Brain microvascular endothelial cell (primary cell): Measurements from ENCODE around the gene PCED1B.

Source experiments
- DNase-seq: peaks from one replicate; pipeline ENCODE4 v3.0.0-alpha.2; 2020
- H3K27ac ChIP-seq: fragments of 250-450 bp; sonication (Bioruptor Pico); 2 replicates; pipeline ENCODE4 v1.5.1; 2020; ENCODE audit warnings: mild to moderate bottlenecking, moderate library complexity
- H3K27me3 ChIP-seq: fragments of 250-450 bp; sonication (Bioruptor Pico); replicated peaks from 2 replicates; pipeline ENCODE4 v1.5.1; 2020; ENCODE audit warnings: mild to moderate bottlenecking
- H3K36me3 ChIP-seq: fragments of 250-450 bp; sonication (Bioruptor Pico); replicated peaks from 2 replicates; pipeline ENCODE4 v1.5.1; 2020; ENCODE audit warnings: mild to moderate bottlenecking
- H3K4me3 ChIP-seq: 2 replicates; pipeline ENCODE4 v1.5.1; 2011; ENCODE audit warnings: low read depth, mild to moderate bottlenecking, control low read depth, low read length, moderate library complexity
- in situ Hi-C: cut with HindIII; loops from 2 replicates; pipeline ENCODE4 v1.10.0; 2017; ENCODE audit warnings: low sequenced_read_pairs, low pct_ligation_motif_present
- TF ChIP-seq, protein P1 (sequence below): IDR thresholded peaks from 2 replicates; pipeline ENCODE4 v1.5.1; 2011; ENCODE audit warnings: low read depth, mild to moderate bottlenecking, moderate library complexity, low read length, control low read depth, inconsistent platforms; ENCODE audit errors: missing control alignments

The PCED1B gene

DNA sequence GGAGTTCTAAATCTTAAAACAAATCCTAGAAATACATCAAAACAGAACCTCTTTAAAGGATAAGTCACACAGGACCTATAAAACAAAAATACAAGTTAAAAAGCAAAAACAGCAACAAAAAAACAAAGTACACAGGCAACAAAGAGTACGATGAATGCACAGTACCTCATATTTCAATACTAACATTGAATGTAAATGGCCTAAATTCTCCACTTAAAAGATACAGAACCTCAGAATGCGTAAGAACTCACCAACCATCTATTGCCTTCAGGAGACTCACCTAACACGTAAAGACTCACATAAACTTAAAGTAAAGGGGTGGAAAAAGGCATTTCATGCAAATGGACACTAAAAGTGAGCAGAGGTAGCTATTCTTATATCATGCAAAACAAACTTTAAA, 172.5 kb downstream of the PCED1B start:
- TF ChIP-seq, protein P1, sequence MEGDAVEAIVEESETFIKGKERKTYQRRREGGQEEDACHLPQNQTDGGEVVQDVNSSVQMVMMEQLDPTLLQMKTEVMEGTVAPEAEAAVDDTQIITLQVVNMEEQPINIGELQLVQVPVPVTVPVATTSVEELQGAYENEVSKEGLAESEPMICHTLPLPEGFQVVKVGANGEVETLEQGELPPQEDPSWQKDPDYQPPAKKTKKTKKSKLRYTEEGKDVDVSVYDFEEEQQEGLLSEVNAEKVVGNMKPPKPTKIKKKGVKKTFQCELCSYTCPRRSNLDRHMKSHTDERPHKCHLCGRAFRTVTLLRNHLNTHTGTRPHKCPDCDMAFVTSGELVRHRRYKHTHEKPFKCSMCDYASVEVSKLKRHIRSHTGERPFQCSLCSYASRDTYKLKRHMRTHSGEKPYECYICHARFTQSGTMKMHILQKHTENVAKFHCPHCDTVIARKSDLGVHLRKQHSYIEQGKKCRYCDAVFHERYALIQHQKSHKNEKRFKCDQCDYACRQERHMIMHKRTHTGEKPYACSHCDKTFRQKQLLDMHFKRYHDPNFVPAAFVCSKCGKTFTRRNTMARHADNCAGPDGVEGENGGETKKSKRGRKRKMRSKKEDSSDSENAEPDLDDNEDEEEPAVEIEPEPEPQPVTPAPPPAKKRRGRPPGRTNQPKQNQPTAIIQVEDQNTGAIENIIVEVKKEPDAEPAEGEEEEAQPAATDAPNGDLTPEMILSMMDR, result no peak
- in situ Hi-C loops, result no loop called here
- DNase-seq, result no peak
- H3K27ac ChIP-seq, result no peak overlapping the region
- H3K4me3 ChIP-seq, result no peak overlapping the region
- H3K36me3 ChIP-seq, result no peaks in the 10 kb centered on the region
- no peaks in the 10 kb centered on the region for H3K27me3 ChIP-seq

DNA sequence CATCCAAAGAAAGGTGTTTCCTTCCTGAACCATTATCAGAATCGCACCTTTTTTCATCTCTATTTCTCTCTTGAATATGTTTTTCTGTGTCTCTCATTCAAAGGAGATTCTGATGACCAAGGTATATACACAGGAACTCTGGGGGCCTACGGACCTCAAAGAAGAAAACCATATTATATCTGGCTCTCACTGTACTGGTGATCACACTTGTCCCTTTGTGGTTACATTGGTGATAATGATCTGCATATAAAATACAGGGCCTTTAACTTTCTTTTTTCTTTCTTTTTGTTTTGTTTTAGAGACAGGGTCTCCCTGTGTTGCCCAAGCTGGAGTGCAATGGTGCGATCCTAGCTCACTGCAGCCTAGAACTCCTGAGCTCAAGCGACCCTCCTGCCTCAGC, 185.5 kb downstream of the PCED1B start:
- H3K36me3 ChIP-seq, result no peaks in the 10 kb centered on the region
- no peak overlapping the region for H3K4me3 ChIP-seq
- in situ Hi-C loops, result no loop called here
- H3K27me3 ChIP-seq, result no peaks in the 10 kb centered on the region
- TF ChIP-seq, protein P1, result no peak
- DNase-seq, result no peak
- no peak overlapping the region for H3K27ac ChIP-seq

DNA sequence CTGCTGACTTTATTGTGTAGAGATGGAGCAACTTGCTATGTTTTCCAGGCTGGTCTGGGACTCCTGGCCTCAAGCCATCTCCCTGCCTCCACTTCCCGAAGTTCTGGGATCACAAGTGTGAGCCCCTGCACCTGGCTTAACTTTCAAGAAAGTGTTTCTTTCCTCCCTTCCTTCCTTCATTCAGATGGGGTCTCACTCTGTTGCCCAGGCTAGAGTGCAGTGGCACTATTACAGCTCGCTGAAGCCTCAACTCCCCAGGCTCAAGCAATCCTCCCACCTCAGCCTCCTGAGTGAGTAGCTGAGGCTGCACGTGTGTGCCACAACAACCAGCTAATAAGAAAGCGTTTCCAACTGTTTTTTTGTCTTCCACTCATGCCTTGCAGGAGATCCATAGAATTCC, 186.0 kb downstream of the PCED1B start:
- Histone ChIP-seq H3K27ac (no peak overlapping the region), H3K4me3 (no peak overlapping the region), H3K36me3 (no peaks in the 10 kb centered on the region), H3K27me3 (no peaks in the 10 kb centered on the region)
- TF ChIP-seq, protein P1, result no peak
- DNase-seq, result no peak
- in situ Hi-C loops, result no loop called here

DNA sequence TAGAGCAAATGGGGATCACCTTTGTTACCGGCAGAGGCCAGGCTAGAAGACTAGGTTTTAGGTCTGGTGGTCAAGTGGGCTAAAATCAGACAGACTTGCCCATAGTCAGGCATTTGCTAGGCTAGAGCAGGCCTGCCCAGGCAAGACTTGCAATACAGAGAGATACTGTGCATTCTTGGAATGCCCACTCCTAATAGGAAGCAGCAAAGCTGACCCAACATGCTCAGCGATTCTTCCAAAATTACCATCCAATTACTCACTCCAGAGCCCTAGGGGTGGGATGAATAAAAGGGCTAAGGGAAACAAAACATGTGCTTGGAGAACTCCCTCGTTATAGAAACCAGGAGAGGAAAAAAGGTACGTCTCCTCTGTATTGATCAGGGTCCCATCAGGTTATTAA, 188.2 kb downstream of the PCED1B start:
- Histone ChIP-seq H3K27ac (no peak overlapping the region), H3K4me3 (no peak overlapping the region), H3K27me3 (no peaks in the 10 kb centered on the region), H3K36me3 (no peaks in the 10 kb centered on the region)
- TF ChIP-seq, protein P1, result no peak
- in situ Hi-C loops, result no loop called here
- DNase-seq, result no peak

DNA sequence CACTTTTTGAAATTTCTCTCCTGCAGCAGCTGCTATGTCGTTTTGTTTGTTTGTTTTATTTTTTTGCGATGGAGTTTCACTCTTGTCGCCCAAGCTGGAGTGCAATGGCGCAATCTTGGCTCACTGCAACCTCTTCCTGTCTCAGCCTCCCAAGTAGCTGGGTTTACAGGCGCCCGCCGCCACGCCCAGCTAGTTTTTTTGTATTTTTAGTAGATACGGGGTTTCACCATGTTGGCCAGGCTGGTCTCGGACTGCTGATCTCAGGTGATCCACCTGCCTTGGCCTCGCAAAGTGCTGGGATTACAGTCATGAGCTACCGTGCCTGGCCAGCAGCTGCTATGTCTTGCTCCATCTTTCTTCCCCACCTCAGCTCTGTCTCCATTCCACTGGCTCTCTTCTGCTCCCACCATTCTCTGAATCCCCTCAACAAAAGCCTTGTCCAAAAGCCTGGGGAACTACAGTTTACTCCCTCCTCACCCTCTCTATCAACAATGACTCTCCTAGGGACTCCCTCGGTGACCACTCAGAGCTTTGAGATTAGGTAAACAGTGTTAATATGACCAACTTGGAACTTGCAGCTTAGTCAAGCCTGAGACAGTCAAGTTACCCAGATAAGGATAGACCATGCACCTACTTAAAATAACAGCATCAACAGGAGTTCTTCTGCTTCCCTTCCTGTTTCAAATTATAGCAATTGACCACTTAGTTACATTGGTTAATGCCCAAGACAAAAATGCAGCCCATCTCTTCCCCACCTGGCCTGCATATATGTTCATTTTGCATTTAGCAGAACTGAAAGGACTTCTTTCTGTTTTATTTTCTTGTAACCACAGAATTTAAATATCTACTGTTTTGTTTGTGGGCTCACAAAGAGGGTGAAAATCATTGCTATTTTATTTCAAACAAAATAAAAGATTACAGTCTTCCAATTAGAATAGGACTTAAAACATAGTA, 189.4 kb downstream of the PCED1B start:
- TF ChIP-seq, protein P1, result no peak
- DNase-seq, result no peak
- no peak overlapping the region for H3K4me3 ChIP-seq
- in situ Hi-C loops, result no loop called here
- H3K27me3 ChIP-seq, result no peaks in the 10 kb centered on the region
- no peaks in the 10 kb centered on the region for H3K36me3 ChIP-seq
- no peak overlapping the region for H3K27ac ChIP-seq

DNA sequence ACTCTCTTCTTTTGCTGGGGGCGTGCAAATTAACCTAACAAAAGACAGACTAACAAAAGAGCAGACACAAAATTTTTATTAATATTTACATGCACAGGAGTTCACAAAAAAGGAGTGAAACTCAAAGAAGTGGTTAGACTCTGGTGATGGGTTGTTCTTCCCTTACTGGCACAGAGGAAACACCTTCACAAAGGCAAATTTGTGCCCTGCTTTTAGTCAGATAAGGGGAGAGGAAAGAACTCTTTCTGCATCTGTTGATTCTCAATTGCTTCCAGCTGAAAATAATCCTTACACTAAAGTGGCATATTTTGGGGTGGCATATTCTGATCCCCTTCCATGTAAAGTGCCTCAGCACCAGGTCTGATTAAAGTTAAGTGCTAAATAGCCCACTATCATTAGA, 190.5 kb downstream of the PCED1B start:
- no peaks in the 10 kb centered on the region for H3K36me3 ChIP-seq
- DNase-seq, result no peak
- no peak overlapping the region for H3K4me3 ChIP-seq
- in situ Hi-C loops, result no loop called here
- no peak overlapping the region for H3K27ac ChIP-seq
- TF ChIP-seq, protein P1, result no peak
- H3K27me3 ChIP-seq, result no peaks in the 10 kb centered on the region
